Prostate gland (tissue), 2 donors: ENCODE data around the gene ITGA1. TPM values are rescaled to one million over a fixed set of nuclear protein-coding genes. Genes with fewer than 3 reads are reported as not detected.
A peak's percentile ranks its signal among the peaks of the same experiment; 100 is the strongest.

Source experiments
- DNase-seq: peaks from one replicate; pipeline ENCODE4 v3.0.0-alpha.2; 2019; ENCODE audit warnings: low spot score
- H3K27ac ChIP-seq, 2 donors: fragments of 200-600 bp; sonication (generic); 2 replicates each; pipeline ENCODE4 v1.5.1; 2017 to 2019
- H3K27me3 ChIP-seq: fragments of 200-600 bp; sonication (generic); replicated peaks from 2 replicates; pipeline ENCODE4 v1.5.1; 2019; ENCODE audit not compliant: insufficient read depth
- H3K36me3 ChIP-seq, 2 donors: fragments of 200-600 bp; sonication (generic); 1 replicate in 1 of 2; 2 replicates in 1 of 2; pipeline versions ENCODE4 v1.5.1 to v1.8.1; 2017 to 2019
- H3K4me1 ChIP-seq: fragments of 200-600 bp; sonication (generic); replicated peaks from 2 replicates; pipeline ENCODE4 v1.5.1; 2019
- H3K4me3 ChIP-seq, 2 donors: fragments of 200-600 bp; sonication (generic); 2 replicates each; pipeline ENCODE4 v1.5.1; 2017 to 2019
- H3K9me3 ChIP-seq: fragments of 200-600 bp; sonication (generic); 2 replicates; pipeline ENCODE4 v1.5.1; 2017
- POLR2A ChIP-seq: fragments of 450-650 bp; IDR thresholded peaks from one replicate; pipeline ENCODE4 v1.6.1; 2016; ENCODE audit warnings: antibody characterized with exemption, mild to moderate bottlenecking
- POLR2AphosphoS5 ChIP-seq: sonication (generic); formaldehyde crosslinking; IDR thresholded peaks from one replicate; pipeline ENCODE4 v1.6.1; 2017; ENCODE audit warnings: antibody characterized with exemption
- WGBS: methylation state at CpG from one replicate; pipeline ENCODE4 v1.1.5; 2018; 5-methylcytosine and 5-hydroxymethylcytosine counted together
- intact Hi-C: fragments of 100-400 bp; cut with DNase I; formaldehyde crosslinking; loops from one replicate; pipeline ENCODE4 v1.14.2; 2022
- total RNA-seq, 2 donors: library from RNA; depleted of rRNA; stranded (reverse); fragments of >200 nt; gene quantifications; one replicate each; pipeline ENCODE4 v1.1.0, GENCODE V29; 2016
- TF ChIP-seq, protein P1 (sequence below), 4 experiments: fragments of 200-600 bp in 2 of 4; fragments of 450-650 bp in 2 of 4; sonication (generic) in 2 of 4; IDR thresholded peaks; 1 replicate in 3 of 4; 2 replicates in 1 of 4; pipeline ENCODE4 v1.5.1; 2016 to 2019; ENCODE audit warnings: antibody characterized with exemption in 4 of 4, mild to moderate bottlenecking in 2 of 4, moderate library complexity in 2 of 4

The ITGA1 gene
- total RNA-seq, 2 donors from 2014 or later, result 43.7 to 78.3 TPM

DNA sequence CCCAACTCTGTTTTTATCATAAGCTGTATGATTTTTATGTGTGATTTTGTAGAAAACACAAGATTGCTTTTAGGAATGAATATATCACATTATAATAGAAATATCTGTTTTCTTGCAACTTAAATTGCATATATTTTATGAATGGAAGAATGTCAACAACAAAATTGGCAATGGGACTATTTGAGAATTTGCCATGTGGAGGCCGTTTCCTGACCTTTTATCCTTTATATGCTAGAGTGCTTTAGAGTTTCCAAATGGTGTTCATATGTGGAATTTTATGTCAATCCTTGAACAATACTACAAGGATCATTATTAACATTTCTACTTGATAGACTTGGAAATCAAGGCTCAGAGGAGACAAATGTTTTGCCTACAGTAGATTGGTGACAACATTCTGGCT, 34.2 kb downstream of the ITGA1 start:
- H3K4me1 ChIP-seq, result no peaks in the 10 kb centered on the region
- H3K27ac ChIP-seq, result no peak overlapping the region

DNA sequence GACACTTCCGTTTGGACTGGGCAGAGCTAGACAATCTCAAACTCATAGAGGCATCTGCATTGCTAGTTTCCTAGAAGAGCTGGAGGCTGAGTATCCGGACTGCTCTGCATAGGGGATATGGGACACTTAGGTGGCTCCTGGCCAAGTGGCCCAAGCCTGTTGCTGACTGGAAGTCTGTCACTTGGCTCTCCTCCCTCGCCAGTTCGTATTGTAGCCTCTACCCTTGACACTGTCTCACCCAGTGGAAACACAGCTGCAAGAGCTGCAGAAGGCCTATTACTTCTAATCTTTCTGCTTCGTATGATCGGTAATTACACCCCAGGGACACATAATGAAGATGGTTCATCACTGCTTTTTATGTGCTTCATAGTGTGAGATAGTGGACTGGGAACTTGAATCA, 34.7 kb downstream of the ITGA1 start:
- no peaks in the 10 kb centered on the region for H3K27me3 ChIP-seq
- TF ChIP-seq, protein P1, sequence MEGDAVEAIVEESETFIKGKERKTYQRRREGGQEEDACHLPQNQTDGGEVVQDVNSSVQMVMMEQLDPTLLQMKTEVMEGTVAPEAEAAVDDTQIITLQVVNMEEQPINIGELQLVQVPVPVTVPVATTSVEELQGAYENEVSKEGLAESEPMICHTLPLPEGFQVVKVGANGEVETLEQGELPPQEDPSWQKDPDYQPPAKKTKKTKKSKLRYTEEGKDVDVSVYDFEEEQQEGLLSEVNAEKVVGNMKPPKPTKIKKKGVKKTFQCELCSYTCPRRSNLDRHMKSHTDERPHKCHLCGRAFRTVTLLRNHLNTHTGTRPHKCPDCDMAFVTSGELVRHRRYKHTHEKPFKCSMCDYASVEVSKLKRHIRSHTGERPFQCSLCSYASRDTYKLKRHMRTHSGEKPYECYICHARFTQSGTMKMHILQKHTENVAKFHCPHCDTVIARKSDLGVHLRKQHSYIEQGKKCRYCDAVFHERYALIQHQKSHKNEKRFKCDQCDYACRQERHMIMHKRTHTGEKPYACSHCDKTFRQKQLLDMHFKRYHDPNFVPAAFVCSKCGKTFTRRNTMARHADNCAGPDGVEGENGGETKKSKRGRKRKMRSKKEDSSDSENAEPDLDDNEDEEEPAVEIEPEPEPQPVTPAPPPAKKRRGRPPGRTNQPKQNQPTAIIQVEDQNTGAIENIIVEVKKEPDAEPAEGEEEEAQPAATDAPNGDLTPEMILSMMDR (IDR thresholded peaks at IDR 0.05), result no peak
- TF ChIP-seq POLR2A (no peak), POLR2AphosphoS5 (no peak)
- H3K9me3 ChIP-seq, result no peaks in the 10 kb centered on the region
- H3K4me1 ChIP-seq, result no peaks in the 10 kb centered on the region
- peak overlapping the region in 1 of 2 donors; percentile 2 for H3K27ac ChIP-seq
- DNase-seq, result no peak
- H3K36me3 ChIP-seq, result no peaks in the 10 kb centered on the region
- H3K4me3 ChIP-seq, result no peak overlapping the region
- intact Hi-C loops, result no loop called here
- 65% methylated on average over 6 of the region's 6 CpGs for WGBS

More for the DNA sequence above, 34.2 kb downstream of the ITGA1 start:
- no peak overlapping the region for H3K4me3 ChIP-seq
- no peaks in the 10 kb centered on the region for H3K27me3 ChIP-seq
- no peaks in the 10 kb centered on the region for H3K36me3 ChIP-seq
- no peak for TF ChIP-seq POLR2AphosphoS5
- TF ChIP-seq, protein P1 (IDR thresholded peaks at IDR 0.05), result no peak
- no peak for TF ChIP-seq POLR2A
- no peak for DNase-seq
- intact Hi-C loops, result no loop called here
- H3K9me3 ChIP-seq, result no peaks in the 10 kb centered on the region
- WGBS, result 45% methylated on average over 1 of the region's 1 CpG

DNA sequence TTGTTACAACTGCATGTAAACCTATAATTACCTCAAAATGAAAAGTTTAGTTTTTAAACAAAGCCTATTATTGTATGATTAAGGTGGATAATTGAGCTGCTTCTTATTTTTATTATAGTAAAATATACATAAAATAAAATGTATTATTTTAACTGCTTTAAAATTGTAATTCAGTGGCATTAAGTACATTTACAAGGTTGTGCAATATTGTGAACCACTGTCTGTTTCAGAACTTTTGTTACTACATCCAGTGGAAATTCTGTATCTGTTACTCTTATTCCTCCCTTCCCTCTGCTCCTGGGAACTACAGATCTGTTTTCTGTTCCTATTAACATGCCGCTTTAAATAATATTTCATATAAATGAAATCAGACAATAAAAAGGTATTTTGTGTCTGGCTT, 37.1 kb downstream of the ITGA1 start:
- Histone ChIP-seq H3K36me3 (no peaks in the 10 kb centered on the region), H3K27ac (no peak overlapping the region), H3K27me3 (no peaks in the 10 kb centered on the region), H3K4me3 (no peak overlapping the region), H3K4me1 (no peaks in the 10 kb centered on the region), H3K9me3 (no peaks in the 10 kb centered on the region)
- DNase-seq, result no peak
- 100% methylated on average over 1 of the region's 1 CpG for WGBS
- no peak for TF ChIP-seq POLR2A
- no peak for TF ChIP-seq POLR2AphosphoS5
- TF ChIP-seq, protein P1 (IDR thresholded peaks at IDR 0.05), result no peak
- intact Hi-C loops, result no loop called here

DNA sequence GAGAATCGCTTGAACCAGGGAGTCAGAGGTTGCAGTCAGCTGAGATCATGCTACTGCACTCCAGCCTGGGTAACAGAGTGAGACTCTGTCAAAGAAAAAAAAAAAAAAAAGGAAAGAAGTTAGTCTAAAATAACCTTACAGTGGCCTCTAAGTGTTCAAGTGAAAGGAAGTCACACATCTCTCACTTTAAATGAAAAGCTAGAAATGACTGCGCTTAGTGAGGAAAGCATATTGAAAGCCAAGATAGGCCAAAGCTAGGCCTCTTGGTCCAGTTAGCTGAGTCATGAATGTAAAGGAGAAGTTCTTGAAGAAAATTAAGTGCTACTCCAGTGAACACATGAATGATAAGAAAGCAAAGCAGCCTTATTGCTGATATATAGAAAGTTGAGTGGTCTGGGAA, 38.1 kb downstream of the ITGA1 start:
- intact Hi-C loops, result no loop called here
- 91% methylated on average over 2 of the region's 2 CpGs for WGBS

DNA sequence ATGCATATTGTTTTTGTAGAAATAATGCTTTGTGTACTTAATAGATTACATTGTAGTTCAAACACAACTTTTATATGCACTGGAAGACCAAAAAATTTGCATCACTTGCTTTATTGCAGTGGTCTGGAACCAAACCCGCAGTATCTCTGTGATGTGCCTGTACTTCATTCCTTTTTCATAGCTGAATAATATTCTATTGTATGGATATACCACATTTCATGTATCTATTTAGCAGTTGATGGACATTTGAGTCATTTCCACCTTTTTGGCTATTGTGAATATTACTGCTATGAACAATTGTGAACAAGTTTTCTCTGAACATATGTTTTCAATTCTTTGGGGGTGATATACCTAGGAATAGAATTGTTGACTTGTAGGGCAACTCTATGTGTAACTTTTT, 40.1 kb downstream of the ITGA1 start:
- Histone ChIP-seq H3K9me3 (no peaks in the 10 kb centered on the region), H3K27ac (no peak overlapping the region), H3K36me3 (no peaks in the 10 kb centered on the region), H3K4me3 (no peak overlapping the region), H3K27me3 (no peaks in the 10 kb centered on the region), H3K4me1 (no peaks in the 10 kb centered on the region)
- intact Hi-C loops, result no loop called here
- DNase-seq, result no peak
- WGBS, result 100% methylated on average over 1 of the region's 1 CpG
- TF ChIP-seq POLR2AphosphoS5, result no peak
- TF ChIP-seq, protein P1 (IDR thresholded peaks at IDR 0.05), result no peak
- TF ChIP-seq POLR2A, result no peak

More for the DNA sequence above, 38.1 kb downstream of the ITGA1 start:
- H3K36me3 ChIP-seq, result no peaks in the 10 kb centered on the region
- no peaks in the 10 kb centered on the region for H3K27me3 ChIP-seq
- TF ChIP-seq POLR2A (no peak), POLR2AphosphoS5 (no peak)
- no peak overlapping the region for H3K27ac ChIP-seq
- no peak for DNase-seq
- H3K9me3 ChIP-seq, result no peaks in the 10 kb centered on the region
- H3K4me1 ChIP-seq, result no peaks in the 10 kb centered on the region
- no peak overlapping the region for H3K4me3 ChIP-seq
